Esophagus muscularis mucosa (tissue), 3 donors: ENCODE results near the gene FLACC1.

ENCODE experiments used
- POLR2A ChIP-seq: fragments of 450-650 bp; IDR thresholded peaks from one replicate; pipeline ENCODE4 v1.6.1; 2017; ENCODE audit warnings: antibody characterized with exemption, moderate library complexity, mild to moderate bottlenecking, low read depth
- TF ChIP-seq, protein P1 (sequence below), 3 experiments: fragments of 200-600 bp in 2 of 3; fragments of 450-650 bp in 1 of 3; sonication (generic) in 2 of 3; IDR thresholded peaks; one replicate each; pipeline ENCODE4 v1.5.1; 2017 to 2019; ENCODE audit warnings: antibody characterized with exemption in 3 of 3, mild to moderate bottlenecking in 2 of 3, moderate library complexity in 1 of 3

GRCh38 chr2:201327678-201328077, 29.5 kb downstream of the FLACC1 start:
- TF ChIP-seq POLR2A = no peak
- TF ChIP-seq, protein P1, sequence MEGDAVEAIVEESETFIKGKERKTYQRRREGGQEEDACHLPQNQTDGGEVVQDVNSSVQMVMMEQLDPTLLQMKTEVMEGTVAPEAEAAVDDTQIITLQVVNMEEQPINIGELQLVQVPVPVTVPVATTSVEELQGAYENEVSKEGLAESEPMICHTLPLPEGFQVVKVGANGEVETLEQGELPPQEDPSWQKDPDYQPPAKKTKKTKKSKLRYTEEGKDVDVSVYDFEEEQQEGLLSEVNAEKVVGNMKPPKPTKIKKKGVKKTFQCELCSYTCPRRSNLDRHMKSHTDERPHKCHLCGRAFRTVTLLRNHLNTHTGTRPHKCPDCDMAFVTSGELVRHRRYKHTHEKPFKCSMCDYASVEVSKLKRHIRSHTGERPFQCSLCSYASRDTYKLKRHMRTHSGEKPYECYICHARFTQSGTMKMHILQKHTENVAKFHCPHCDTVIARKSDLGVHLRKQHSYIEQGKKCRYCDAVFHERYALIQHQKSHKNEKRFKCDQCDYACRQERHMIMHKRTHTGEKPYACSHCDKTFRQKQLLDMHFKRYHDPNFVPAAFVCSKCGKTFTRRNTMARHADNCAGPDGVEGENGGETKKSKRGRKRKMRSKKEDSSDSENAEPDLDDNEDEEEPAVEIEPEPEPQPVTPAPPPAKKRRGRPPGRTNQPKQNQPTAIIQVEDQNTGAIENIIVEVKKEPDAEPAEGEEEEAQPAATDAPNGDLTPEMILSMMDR (IDR thresholded peaks at IDR 0.05) = no peak
